HG03025 (cell line): ENCODE measurements around the gene FRMD5.

Experiments used
- ATAC-seq: cut with Tn5 transposase; IDR thresholded peaks from one replicate; pipeline ENCODE4 v1.9.1; 2021; ENCODE audit warnings: mild to moderate bottlenecking, moderate library complexity; ENCODE audit not compliant: unreplicated experiment, low FRiP score

Gene FRMD5

DNA sequence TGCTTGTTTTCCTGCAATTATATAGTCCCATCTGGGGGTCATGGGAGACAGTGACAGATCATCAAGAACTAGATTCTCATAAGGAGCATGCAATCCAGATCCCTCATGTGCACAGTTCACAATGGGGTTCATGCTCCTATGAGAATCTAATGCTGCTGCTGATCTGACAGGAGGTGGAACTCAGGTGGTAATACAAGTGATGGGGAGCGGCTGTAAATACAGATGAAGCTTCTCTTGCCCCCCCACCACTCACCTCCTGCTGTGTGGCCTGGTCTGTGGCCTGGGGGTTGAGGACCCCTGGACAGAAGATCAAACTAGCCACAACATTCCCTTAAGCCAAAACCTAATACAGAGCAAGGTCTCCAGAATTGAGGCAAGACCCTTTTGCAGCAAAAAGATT, 207.1 kb downstream of the FRMD5 start:
- no peak for ATAC-seq

- no peak for ATAC-seq
These were observed 208.9 kb downstream of the FRMD5 start for GRCh38 chr15:43985976-43986680.

- ATAC-seq = no peak
These were observed 213.5 kb downstream of the FRMD5 start for GRCh38 chr15:43981576-43981975.

DNA sequence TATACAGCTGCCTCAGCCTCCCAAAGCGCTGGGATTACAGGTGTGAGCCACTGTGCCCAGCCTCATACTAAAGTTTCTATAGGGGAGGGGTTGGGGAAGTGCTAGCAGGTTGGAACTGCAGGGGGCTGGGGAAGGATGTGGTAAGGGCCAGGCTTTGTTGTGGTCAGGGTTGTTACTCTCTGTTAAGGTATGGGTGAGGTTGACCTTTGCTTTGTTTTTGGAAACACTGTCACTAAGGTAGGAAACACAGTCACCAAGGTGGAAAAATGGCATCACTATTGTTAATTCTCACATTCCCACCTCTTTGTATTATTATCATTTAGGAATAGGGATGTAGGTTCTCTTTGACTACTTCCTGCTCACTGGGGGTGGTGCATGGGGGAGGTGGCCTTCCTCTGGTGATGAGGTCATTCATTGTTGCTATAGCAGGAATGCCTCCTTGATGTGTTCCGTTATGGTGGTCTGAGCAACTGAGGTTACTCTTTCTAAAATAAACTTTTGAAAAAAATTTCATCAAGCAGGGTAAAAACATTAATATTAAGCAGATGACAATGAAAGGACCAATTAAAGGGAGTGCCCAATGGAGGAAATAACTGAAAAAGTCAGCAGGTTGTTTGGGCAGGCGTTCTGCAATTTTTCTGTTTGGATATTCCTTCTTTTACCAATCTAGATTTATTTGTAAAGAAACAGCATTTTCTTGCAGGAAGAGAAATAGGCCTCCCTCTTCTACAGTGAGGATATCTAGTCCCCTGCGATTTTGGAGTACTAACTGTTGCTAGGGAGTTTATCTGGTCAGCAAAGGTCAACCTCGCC, 217.8 kb downstream of the FRMD5 start:
- ATAC-seq = no peak

DNA sequence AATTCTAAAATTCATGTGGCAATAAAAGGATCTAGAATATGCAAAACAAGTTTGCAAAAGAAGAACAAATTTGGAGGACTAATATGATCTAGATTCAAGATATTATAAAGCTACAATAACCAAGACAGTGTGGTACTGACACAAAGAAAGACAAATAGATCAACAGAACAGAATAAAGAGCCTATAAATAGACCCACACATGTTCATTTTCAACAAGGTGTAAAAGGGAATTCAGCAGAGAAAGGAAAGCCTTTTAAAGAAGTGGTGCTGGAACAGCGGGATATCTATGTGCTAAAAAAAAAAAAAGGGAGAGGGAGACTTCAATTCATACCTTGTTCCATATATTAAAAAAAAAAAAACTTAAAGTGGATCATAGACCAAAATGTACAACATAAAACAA, 219.3 kb downstream of the FRMD5 start:
- ATAC-seq = no peak

DNA sequence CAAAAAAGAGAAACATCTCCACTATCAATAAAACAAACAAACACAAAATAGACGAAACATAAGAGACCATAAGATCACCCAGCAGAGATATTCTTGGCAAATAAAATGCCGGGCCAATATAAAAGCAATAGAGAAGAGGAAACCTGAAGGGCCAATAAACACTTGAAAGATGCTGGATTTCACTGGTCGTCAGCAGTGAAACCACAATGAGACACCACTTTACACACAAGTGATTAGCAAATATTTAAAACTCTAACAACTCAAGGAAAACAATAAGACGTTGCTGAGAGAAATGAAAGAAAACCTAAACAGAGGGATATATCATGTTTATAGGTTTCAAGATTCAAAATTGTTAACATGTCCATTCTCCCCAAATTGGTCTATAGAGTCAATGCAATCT, 219.7 kb downstream of the FRMD5 start:
- no peak for ATAC-seq

GRCh38 chr15:43974852-43975251, 220.2 kb downstream of the FRMD5 start:
- no peak for ATAC-seq

- no peak for ATAC-seq
These were observed 225.2 kb downstream of the FRMD5 start for GRCh38 chr15:43969802-43970375.

DNA sequence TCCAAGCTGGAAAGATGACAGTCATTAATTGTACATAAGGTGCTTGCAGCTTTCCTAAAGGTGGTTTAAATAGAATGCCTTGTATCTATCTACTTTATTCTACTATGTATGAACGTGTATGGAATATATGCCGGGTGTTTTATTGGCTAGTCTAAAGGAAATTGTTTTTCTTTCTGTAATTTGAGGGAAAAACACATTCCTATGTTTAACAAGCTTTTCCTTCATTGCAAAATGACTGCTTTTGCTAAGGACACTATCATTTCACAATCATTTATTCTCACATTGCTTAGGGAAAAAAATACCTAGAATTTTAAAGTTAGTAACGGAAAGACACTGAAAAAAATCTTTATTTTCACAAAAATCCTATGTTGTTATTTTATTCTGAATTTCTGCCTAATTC, 226.5 kb downstream of the FRMD5 start:
- no peak for ATAC-seq

- no peak for ATAC-seq
These were observed 228.4 kb downstream of the FRMD5 start for GRCh38 chr15:43966646-43967045.

DNA sequence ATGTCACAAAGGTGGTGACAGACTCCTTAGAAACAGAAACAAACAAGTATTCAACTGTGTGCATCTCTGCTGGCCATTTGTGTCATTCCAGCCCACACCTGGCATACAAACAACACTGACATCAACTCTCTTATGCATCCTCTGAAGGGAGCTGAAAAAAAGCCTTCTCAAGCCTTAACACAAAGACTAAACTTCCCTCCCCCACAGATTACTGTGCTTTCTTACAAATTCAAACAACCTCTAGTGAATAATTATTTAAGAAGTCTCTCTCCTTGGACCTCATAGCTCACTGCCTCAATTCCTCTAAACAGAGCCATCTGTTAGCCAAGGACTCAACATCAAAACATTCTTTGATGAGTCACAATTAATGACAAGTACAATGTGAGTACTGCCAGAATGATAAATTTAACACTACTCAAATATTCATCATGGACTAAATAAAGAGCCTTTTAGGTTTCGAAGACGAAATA, 236.2 kb downstream of the FRMD5 start:
- no peak for ATAC-seq

GRCh38 chr15:43957724-43958123, 237.3 kb downstream of the FRMD5 start:
- ATAC-seq = no peak

GRCh38 chr15:43955140-43955539, 239.9 kb downstream of the FRMD5 start:
- ATAC-seq = no peak

DNA sequence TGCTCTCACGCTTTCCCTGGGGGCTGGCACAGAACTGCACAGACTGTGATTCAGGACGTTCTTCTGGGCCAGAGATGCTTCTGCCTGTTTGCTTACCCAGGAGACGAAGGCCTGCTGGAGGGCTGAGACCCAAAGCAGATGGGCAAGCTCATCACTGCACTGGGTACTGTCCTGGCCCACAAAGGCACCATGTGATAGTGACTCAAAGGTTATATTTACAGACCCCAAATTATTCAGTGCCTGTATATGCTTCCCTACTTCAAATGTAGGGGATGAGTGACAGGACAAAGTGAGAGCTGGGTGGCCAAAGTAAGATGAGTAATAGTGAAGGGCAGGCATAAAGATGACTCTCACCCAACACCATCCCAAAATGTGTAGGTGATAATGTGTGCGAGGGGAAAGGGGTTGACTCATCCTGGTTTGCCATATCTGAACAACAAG, 240.9 kb downstream of the FRMD5 start:
- ATAC-seq = no peak

GRCh38 chr15:43953402-43953801, 241.7 kb downstream of the FRMD5 start:
- ATAC-seq = no peak

- ATAC-seq = no peak
These were observed 244.5 kb downstream of the FRMD5 start for GRCh38 chr15:43950531-43950930.

DNA sequence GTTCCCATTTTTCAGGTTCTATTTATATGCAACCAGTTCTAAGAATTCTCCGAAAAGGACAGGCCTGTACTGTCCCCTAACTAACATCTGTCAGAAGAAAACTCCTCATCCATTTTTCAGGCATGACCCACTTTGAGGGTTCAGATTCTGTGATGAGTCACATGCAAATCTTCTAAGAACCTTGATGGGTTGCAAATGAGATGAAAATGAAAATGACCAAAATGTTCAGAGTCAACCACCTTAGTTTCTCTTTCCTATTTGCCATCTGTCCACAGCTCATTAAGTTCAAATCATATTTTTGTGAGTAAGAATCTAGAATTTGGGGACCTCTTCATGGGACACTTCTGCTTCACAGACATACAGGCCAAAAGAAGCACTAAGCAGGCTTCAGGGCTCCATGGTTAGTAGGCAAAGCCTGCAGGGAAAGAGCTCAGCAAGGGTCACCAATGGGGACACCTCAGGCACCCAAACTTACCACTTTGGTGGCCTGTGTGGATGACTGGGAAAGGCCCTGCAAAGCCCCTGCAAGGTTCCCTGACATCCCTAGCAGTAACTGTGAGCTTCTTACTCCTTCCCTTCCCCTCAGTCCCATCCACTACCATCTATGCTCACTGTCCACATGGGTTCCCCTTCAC, 246.3 kb downstream of the FRMD5 start:
- peak; percentile 64 for ATAC-seq

DNA sequence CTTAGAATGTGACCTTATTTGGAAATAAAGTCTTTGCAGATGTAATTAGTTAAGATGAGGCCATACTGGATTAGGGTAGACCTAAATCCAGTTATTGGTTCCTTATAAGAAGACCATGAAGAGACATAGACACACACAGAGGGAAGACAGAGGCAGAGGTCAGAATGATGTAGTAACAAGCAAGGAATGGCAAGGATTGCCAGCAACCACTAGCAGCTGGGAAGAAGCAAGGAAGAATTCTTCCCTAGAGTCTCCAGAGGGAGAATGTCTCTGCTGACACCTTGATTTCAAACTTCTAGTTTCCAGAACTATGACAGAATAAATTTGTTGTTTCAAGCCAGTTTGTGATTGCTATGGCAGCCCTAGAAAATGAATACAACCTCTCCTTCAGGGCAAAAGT, 251.6 kb downstream of the FRMD5 start:
- ATAC-seq = no peak

GRCh38 chr15:43942194-43942593, 252.9 kb downstream of the FRMD5 start:
- no peak for ATAC-seq

DNA sequence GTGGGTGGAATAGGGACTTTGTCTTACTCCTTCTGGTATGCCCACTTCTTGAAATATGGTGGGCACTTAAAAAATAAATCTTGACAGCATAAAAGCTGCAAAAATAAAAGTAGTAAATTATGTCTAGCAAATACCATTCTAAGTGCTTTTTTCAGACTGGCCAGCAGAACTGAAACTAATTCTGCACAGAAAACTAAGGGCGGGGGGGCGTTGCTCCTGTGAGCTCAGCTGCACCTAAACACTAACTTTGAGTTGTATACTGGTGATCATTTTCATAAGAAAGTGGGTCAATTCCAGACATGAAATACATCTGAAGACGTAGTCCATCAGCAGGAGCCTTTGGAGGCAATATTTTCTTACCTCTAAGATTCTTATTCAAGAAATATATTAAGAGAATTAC, 253.5 kb downstream of the FRMD5 start:
- no peak for ATAC-seq

DNA sequence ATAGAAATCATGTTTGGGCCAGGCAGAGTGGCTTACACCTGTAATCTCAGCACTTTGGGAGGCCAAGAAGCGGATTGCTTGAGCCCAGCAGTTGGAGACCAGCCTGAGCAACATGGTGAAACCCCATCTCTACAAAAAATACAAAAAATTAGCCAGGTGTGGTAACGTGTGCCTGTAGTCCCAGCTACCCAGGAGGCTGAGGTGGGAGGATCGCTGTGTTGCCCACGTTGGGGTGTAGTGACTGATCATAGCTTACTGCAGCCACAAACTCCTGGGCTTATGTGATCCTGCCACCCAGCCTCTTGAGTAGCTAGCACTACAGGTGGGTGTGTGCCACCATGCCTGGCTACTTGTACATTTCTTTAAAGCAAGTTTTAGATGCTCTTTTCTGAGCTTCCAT, 254.0 kb downstream of the FRMD5 start:
- no peak for ATAC-seq
